WTC11 (cell line): Measurements from ENCODE around the gene MGAT2. TPM values are rescaled to one million over a fixed set of nuclear protein-coding genes. Genes with fewer than 3 reads are reported as not detected.

Experiments
- CBFB ChIP-seq: sonication (generic); formaldehyde crosslinking; IDR thresholded peaks from 2 replicates; pipeline ENCODE4 v1.8.1; 2022; ENCODE audit warnings: mild to moderate bottlenecking, low read depth, missing genetic modification reagents
- CREM ChIP-seq: sonication (generic); formaldehyde crosslinking; IDR thresholded peaks from 2 replicates; pipeline ENCODE4 v1.8.1; 2022; ENCODE audit warnings: mild to moderate bottlenecking, missing genetic modification reagents, moderate library complexity
- ELF4 ChIP-seq: sonication (generic); formaldehyde crosslinking; IDR thresholded peaks from 2 replicates; pipeline ENCODE4 v1.8.1; 2022; ENCODE audit warnings: low read depth, mild to moderate bottlenecking, moderate library complexity, missing genetic modification reagents
- ETV6 ChIP-seq: sonication (generic); formaldehyde crosslinking; IDR thresholded peaks from 2 replicates; pipeline ENCODE4 v1.8.1; 2022; ENCODE audit warnings: mild to moderate bottlenecking, missing genetic modification reagents
- FOXP4 ChIP-seq: sonication (generic); formaldehyde crosslinking; IDR thresholded peaks from 2 replicates; pipeline ENCODE4 v1.8.0; 2022; ENCODE audit warnings: mild to moderate bottlenecking, missing genetic modification reagents
- IRF1 ChIP-seq: sonication (generic); formaldehyde crosslinking; IDR thresholded peaks from 2 replicates; pipeline ENCODE4 v1.8.0; 2023; ENCODE audit warnings: missing genetic modification reagents
- JUN ChIP-seq: sonication (generic); formaldehyde crosslinking; IDR thresholded peaks from 2 replicates; pipeline ENCODE4 v1.8.0; 2023; ENCODE audit warnings: mild to moderate bottlenecking, missing genetic modification reagents
- KAT7 ChIP-seq: sonication (generic); formaldehyde crosslinking; IDR thresholded peaks from 2 replicates; pipeline ENCODE4 v1.8.1; 2023; ENCODE audit warnings: missing genetic modification reagents, mild to moderate bottlenecking, borderline replicate concordance
- NR3C1 ChIP-seq: sonication (generic); formaldehyde crosslinking; conservative IDR thresholded peaks from 2 replicates; pipeline ENCODE4 v1.8.1; 2023; ENCODE audit warnings: low read depth, mild to moderate bottlenecking, missing genetic modification reagents
- SMAD3 ChIP-seq: sonication (generic); formaldehyde crosslinking; IDR thresholded peaks from 2 replicates; pipeline ENCODE4 v1.8.0; 2022; ENCODE audit warnings: missing genetic modification reagents, mild to moderate bottlenecking, borderline replicate concordance
- TP53 ChIP-seq: sonication (generic); formaldehyde crosslinking; IDR thresholded peaks from 2 replicates; pipeline ENCODE4 v1.8.1; 2023; ENCODE audit warnings: mild to moderate bottlenecking, missing genetic modification reagents
- USF1 ChIP-seq: sonication (generic); formaldehyde crosslinking; IDR thresholded peaks from 2 replicates; pipeline ENCODE4 v1.8.0; 2022; ENCODE audit warnings: mild to moderate bottlenecking, missing genetic modification reagents
- ZBTB21 ChIP-seq: sonication (generic); formaldehyde crosslinking; IDR thresholded peaks from 2 replicates; pipeline ENCODE4 v1.8.1; 2023; ENCODE audit warnings: mild to moderate bottlenecking, missing genetic modification reagents, borderline replicate concordance
- ZNF121 ChIP-seq: sonication (generic); formaldehyde crosslinking; IDR thresholded peaks from 2 replicates; pipeline ENCODE4 v1.8.0; 2023; ENCODE audit warnings: missing genetic modification reagents
- ZNF219 ChIP-seq: sonication (generic); formaldehyde crosslinking; IDR thresholded peaks from 2 replicates; pipeline ENCODE4 v1.8.0; 2023; ENCODE audit warnings: missing genetic modification reagents, mild to moderate bottlenecking, borderline replicate concordance
- ZNF281 ChIP-seq: sonication (generic); formaldehyde crosslinking; IDR thresholded peaks from 2 replicates; pipeline ENCODE4 v1.8.0; 2023; ENCODE audit warnings: mild to moderate bottlenecking, missing genetic modification reagents
- ZNF396 ChIP-seq: fragments of 250-450 bp; sonication (Bioruptor Pico); IDR thresholded peaks from 2 replicates; pipeline ENCODE4 v1.8.0; 2021; ENCODE audit warnings: mild to moderate bottlenecking, moderate library complexity, borderline replicate concordance
- ZNF416 ChIP-seq: fragments of 250-450 bp; sonication (Bioruptor Pico); IDR thresholded peaks from 2 replicates; pipeline ENCODE4 v1.9.0; 2021; ENCODE audit warnings: mild to moderate bottlenecking, inconsistent platforms
- ZNF425 ChIP-seq: fragments of 250-450 bp; sonication (Bioruptor Pico); conservative IDR thresholded peaks from 2 replicates; pipeline ENCODE4 v1.9.0; 2021; ENCODE audit warnings: mild to moderate bottlenecking
- ZNF512 ChIP-seq: sonication (generic); formaldehyde crosslinking; IDR thresholded peaks from 2 replicates; pipeline ENCODE4 v1.8.1; 2022; ENCODE audit warnings: missing genetic modification reagents, borderline replicate concordance
- ZNF532 ChIP-seq: fragments of 250-450 bp; sonication (Bioruptor Pico); IDR thresholded peaks from 2 replicates; pipeline ENCODE4 v1.9.0; 2021; ENCODE audit warnings: mild to moderate bottlenecking, borderline replicate concordance
- total RNA-seq: library from RNA; stranded (reverse); gene quantifications from 3 replicates; pipeline ENCODE4 v1.2.3, GENCODE V29; 2021

The MGAT2 gene
- total RNA-seq, 1 experiment from 2014 or later: 25.2 TPM

GRCh38 chr14:49621114-49621881 lies 699 bp downstream of the MGAT2 start (continued):
- TF ChIP-seq ZNF532 (CRISPR knock-in tag): no peak
- TF ChIP-seq ZNF425: no peak
- peak; percentile 81; the same call in 1 of the 2 replicates for TF ChIP-seq CBFB (CRISPR knock-in tag)
- TF ChIP-seq ZBTB21 (CRISPR knock-in tag): no peak
- 0 out of 2 replicates have a peak, but pooled peaks have one; percentile 23 for TF ChIP-seq TP53 (CRISPR knock-in tag)
- TF ChIP-seq CREM (CRISPR knock-in tag): no peak; the same call in 1 of the 2 replicates
- no peak for TF ChIP-seq ZNF512 (CRISPR knock-in tag)
- no peak; the same call in none of the 2 replicates for TF ChIP-seq FOXP4 (CRISPR knock-in tag)
- no peak for TF ChIP-seq SMAD3 (CRISPR knock-in tag)
- TF ChIP-seq JUN: no peak
- no peak for TF ChIP-seq ELF4 (CRISPR knock-in tag)
- no peak for TF ChIP-seq ZNF281 (CRISPR knock-in tag)
- peak; percentile 67; the same call in 1 of the 2 replicates for TF ChIP-seq IRF1
- TF ChIP-seq NR3C1: no peak
- TF ChIP-seq ZNF219 (CRISPR knock-in tag): no peak
- no peak; the same call in 1 of the 2 replicates for TF ChIP-seq ETV6 (CRISPR knock-in tag)
- TF ChIP-seq ZNF416 (CRISPR knock-in tag): no peak
- TF ChIP-seq ZNF396 (CRISPR knock-in tag): no peak
- TF ChIP-seq KAT7 (CRISPR knock-in tag): no peak
- TF ChIP-seq ZNF121 (CRISPR knock-in tag): no peak
- TF ChIP-seq USF1: no peak
